GM23338 (cell line): Measurements from ENCODE around the gene MANSC1.

Source experiments
- CREB1 ChIP-seq: fragments of 250-450 bp; sonication (Bioruptor Pico); IDR thresholded peaks from 2 replicates; pipeline ENCODE4 v1.5.0; 2020; ENCODE audit warnings: low read depth, mild to moderate bottlenecking, moderate library complexity
- CTCF ChIP-seq, 2 experiments: fragments of 200-600 bp in 1 of 2; sonication (generic) in 1 of 2; conservative IDR thresholded peaks; 2 replicates each; pipeline versions ENCODE4 v1.5.1 to v1.6.1; 2016 to 2017; ENCODE audit warnings: antibody characterized with exemption in 2 of 2, low read depth in 2 of 2, mild to moderate bottlenecking in 2 of 2, moderate library complexity in 1 of 2
- ETS1 ChIP-seq: IDR thresholded peaks from 2 replicates; pipeline ENCODE4 v1.6.1; 2016; ENCODE audit warnings: antibody characterized with exemption
- EZH2 ChIP-seq: fragments of 200-600 bp; sonication (generic); IDR thresholded peaks from one replicate; pipeline ENCODE4 v1.8.0; 2017; ENCODE audit warnings: antibody characterized with exemption, mild to moderate bottlenecking, low read depth; ENCODE audit not compliant: unreplicated experiment
- EZH2phosphoT487 ChIP-seq: fragments of 200-600 bp; sonication (generic); IDR thresholded peaks from one replicate; pipeline ENCODE4 v1.8.1; 2018; ENCODE audit warnings: antibody characterized with exemption; ENCODE audit not compliant: unreplicated experiment
- JUNB ChIP-seq: IDR thresholded peaks from one replicate; pipeline ENCODE4 v1.6.1; 2016; ENCODE audit warnings: antibody characterized with exemption; ENCODE audit not compliant: unreplicated experiment
- NANOG ChIP-seq: IDR thresholded peaks from 2 replicates; pipeline ENCODE4 v1.6.1; 2016; ENCODE audit warnings: antibody characterized with exemption, borderline replicate concordance
- POLR2AphosphoS5 ChIP-seq: IDR thresholded peaks from 2 replicates; pipeline ENCODE4 v1.6.1; 2016; ENCODE audit warnings: antibody characterized with exemption, low read depth
- REST ChIP-seq: IDR thresholded peaks from one replicate; pipeline ENCODE4 v1.6.1; 2018; ENCODE audit warnings: antibody characterized with exemption; ENCODE audit not compliant: unreplicated experiment
- ZNF114 ChIP-seq: fragments of 250-450 bp; sonication (Bioruptor Pico); IDR thresholded peaks from 2 replicates; pipeline ENCODE4 v1.5.0; 2020; ENCODE audit warnings: mild to moderate bottlenecking, moderate library complexity
- ZNF331 ChIP-seq: fragments of 250-450 bp; sonication (Bioruptor Pico); IDR thresholded peaks from 2 replicates; pipeline ENCODE4 v1.5.0; 2020; ENCODE audit warnings: low read depth, mild to moderate bottlenecking, moderate library complexity

GRCh38 chr12:12353276-12353675 is 3.2 kb upstream of the MANSC1 start:
- no peak for TF ChIP-seq JUNB
- TF ChIP-seq CTCF (conservative IDR thresholded peaks at IDR 0.05; ENCODE audit: low read depth in 2 of 2), result no peak
- TF ChIP-seq EZH2, result no peak
- no peak for TF ChIP-seq POLR2AphosphoS5
- TF ChIP-seq REST, result no peak
- TF ChIP-seq EZH2phosphoT487, result no peak
- no peak for TF ChIP-seq ETS1
- TF ChIP-seq ZNF331 (CRISPR knock-in tag), result no peak
- TF ChIP-seq CREB1, result no peak
- no peak for TF ChIP-seq NANOG
- TF ChIP-seq ZNF114 (CRISPR knock-in tag), result no peak
